Fibroblast of skin of left quadriceps (primary cell): ENCODE measurements around the gene NGDN.

ENCODE experiments used
- DNase-seq, 2 experiments: peaks; one replicate each; pipeline ENCODE4 v3.0.0-alpha.2; 2013; ENCODE audit warnings: low read depth in 2 of 2

The NGDN gene

DNA sequence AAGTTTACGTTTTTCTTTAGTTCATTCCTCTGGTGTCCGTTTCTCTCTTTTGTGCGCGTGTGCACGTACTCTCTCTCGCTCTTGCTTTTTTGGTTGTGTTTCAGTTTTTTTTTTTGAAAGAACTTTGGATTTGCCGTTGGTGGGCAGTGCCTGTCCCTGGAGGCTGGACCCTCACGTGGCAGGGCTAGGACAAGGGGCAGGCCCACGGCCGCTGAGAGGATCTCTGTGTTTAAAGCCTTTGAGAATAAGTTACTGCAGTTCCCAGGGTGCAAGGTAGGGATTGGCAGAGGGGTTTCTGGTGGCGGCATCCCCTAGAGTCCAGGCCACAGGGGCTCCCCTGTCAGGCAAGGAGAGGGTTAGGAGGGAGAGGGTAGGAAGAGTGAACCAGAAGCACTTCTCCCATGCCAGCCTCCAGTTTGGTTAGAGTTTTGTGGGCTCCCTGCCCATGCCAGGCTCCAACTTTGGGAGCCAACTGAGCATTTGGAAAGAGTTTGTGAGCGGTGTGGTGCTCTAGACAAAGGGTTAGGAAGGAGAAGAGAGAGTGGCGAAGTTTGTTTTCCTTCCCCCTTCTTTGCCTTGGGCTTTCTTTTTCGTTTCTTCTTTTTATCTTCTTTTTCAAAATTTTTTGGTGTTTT, 51.5 kb downstream of the NGDN start:
- no peak for DNase-seq

DNA sequence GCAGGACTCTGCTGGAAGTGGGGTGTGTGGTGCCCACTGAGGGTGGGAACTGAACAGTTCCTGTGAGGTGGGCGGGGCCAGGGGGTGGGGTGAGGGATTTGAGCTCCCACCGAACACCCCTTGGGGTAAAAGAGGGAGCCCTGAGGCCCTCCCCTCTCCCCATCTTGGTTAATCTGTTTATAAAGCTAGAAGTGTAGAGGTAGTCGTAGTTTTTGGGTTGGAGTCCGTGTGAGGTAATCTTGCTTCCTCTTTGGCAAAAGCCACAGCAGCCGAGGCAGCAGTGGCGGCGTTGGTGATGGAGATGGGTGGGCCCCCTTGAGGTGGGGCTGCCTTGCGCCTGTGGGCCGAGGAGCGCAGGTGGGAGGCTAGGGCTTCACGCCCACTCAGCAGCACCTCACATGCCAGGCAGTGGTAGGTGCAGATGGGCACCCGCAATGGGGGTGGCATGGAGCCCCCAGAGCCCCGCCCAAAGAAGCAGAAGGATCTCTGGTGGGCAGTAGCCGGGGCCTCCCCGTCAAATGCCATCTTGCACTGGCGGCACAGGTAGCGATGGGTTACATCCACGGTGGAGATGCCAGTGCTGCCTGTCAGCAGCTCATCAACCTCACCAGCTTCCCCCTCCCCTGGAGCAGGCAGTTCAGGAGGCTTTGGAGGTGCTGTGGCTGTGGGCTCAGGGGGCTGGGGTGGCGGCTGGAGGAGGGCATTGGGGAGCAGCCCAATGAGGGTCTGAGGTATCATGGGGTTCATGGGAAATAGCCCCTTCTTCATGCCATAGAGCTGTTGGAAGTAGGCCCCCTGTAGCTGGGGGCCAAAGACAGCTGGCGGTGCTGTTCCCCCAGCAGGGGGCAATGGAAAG, 52.5 kb downstream of the NGDN start:
- no peak for DNase-seq

DNA sequence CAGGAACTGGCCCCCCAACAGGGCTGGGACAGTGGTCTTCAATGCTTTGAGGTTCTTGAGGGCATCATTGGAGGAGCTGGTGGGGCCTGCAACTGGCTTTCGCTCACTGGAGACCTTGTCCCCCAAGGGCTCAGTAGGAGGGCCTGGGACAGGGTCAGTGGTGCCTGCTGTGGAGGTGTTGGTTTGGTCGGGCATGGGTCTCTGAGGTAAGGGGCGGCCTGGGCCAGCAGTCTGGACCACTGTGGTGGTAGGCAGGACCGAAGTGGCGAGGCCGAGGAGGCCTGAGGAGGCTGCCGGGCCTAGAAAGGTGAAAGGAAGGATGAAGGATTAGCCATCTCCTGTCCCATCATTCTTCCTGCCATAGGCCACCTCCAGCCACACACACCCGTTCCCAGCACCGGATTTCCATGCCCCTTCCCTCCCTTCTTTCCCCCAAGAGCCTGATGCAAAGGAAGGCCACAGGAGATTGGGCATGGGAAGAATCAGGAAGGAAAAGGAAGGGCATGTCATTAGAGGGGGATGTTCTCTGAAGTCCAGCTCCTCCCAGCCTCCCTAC, 53.2 kb downstream of the NGDN start:
- no peak for DNase-seq

DNA sequence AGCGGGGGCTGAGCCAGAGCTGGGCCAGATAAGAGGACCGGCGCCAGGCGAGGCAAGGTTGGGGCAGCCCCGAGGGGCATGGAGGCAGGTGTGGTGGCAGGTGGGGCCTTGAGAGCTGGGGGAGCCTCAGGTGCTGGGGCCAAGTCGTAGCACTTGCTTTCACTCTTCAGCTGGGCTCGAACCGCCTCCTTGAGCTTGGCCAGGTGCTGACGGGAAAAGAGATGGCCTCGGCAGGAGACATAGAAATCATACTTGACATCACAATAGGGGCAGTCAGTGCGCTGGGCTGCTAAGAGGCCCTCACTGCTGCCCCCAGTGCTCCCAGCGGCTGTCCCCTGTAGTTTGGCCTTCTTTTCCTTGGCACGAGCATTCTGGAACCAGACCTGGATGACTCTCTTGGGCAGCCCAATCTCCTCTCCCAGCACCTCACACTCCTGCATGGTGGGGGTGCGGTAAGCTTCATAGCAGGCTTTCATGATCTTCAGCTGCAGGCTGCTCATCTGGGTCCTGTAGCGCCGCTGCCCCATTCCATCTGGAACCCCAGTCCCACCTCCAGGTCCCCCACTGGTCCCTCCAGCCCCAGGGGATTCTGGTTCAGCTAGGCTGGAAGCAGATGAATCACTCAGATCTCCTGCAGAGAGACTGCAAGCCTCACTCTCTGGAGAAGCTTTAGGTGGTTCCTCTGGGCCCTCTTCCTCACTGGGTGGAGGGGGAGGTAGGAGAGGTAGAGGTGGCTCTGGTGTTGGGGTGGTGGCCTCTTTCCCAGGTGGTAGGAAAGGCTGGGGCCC, 53.9 kb downstream of the NGDN start:
- no peak for DNase-seq

DNA sequence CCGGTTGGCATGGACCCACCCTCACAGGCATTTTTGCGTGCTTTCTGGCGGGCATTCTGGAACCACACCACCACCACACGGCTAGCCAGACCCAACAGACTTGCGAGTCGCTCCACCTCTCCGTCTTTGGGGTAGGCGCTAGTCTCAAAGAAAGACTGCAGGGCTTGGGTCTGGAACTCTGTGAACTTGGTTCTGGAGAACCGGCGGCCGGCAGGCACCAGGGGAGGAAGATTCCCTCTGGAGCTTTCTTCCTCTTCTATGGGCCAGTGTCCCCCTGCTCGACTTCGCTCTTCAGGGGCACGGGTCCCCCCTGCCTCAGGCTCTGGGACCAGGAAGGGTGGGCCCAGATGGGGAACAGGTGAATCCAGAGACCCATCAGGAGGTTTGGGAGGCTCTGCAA, 55.5 kb downstream of the NGDN start:
- no peak for DNase-seq

DNA sequence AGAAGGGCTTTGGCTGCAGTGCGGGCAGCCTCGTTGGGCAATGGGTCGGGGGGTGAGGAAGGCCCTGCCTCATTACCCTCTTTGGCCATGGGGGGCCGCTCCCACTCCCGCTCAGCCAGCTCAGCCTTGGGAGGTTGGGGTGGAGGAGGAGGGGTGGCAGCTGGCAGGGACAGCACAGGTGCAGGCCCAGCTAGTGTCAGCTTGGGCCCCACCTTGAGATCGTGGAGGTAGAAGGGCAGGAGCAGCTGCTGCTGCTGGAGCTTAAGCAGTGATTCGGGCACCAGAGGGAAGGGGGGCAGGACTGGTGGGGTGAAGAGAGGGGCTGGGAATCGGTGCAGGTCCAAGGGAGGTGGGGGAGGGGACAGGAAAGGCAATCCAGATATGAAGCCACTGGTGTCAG, 56.1 kb downstream of the NGDN start:
- no peak for DNase-seq
